Measurements from ENCODE around the gene HNRNPF.
A peak's percentile ranks its signal among the peaks of the same experiment; 100 is the strongest.

Gene HNRNPF

DNA sequence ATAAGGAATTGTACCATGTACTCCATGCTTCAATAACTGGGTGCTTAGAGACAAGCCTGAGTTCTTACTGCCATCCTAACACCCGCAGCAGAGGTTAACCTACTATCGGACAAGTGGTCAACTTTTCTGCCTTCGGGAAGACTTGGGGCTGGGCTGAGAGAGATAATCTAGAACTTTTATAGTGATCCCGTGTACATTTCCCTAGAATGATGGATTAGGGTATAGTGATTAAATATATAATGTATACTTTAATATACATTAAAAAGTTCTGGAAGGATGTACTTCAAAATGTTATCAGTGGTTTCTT is 12.2 kb upstream of the HNRNPF start:
- no peak for DNase-seq (ENCODE audit: low read depth in 2 of 2)

GRCh38 chr10:43420369-43421200 is 11.6 kb upstream of the HNRNPF start:
- peak; percentile 65 to 72 for DNase-seq (ENCODE audit: low read depth in 2 of 2)

GRCh38 chr10:43419997-43420368 is 11.0 kb upstream of the HNRNPF start:
- no peak for DNase-seq (ENCODE audit: low read depth in 2 of 2)

- DNase-seq (ENCODE audit: low read depth in 2 of 2), result no peak
Observed at GRCh38 chr10:43417950-43418768, 9.2 kb upstream of the HNRNPF start.

DNA sequence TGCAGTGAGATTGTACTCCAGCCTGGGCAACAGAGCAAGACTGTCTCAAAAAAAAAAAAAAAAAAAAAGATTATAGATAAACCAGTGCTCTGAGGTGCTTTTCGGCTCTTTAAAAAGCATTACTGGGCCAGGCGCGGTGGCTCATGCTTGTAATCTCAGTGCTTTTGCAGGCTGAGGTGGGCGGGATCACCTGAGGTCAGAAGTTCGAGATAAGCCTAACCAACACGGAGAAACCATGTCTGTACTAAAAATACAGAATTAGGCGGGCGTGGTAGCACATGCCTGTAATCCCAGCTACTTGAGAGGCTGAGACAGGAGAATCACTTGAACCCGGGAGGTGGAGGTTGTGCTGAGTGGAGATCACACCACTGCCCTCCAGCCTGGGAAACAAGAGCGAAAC is 6.6 kb upstream of the HNRNPF start:
- no peak for DNase-seq (ENCODE audit: low read depth in 2 of 2)

- DNase-seq (ENCODE audit: low read depth in 2 of 2), result no peak
Observed at GRCh38 chr10:43411536-43411935, 2.5 kb upstream of the HNRNPF start.

DNA sequence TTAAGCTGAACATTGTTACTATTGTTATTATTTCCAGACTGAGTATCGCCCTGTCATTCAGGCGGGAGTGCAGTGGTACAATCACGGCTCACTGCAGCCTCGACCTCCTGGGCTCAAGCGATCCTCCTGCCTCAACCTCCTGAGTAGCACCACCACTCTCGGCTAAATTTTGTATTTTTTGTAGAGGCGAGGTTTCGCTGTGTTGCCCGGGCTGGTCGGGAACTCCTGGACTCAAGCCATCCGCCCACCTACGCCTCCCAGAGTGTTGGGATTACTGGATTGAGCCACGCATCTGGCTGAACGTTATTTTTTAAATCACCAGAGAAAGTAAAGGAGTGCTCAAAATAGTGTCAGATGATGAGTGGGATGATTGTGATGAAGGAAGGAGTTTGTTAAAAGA is 1.4 kb upstream of the HNRNPF start:
- no peak for DNase-seq (ENCODE audit: low read depth in 2 of 2)

- DNase-seq (ENCODE audit: low read depth in 2 of 2), result peak in 1 of 2 donors; percentile 61
Observed at GRCh38 chr10:43409385-43410109, 561 bp upstream of the HNRNPF start.

DNA sequence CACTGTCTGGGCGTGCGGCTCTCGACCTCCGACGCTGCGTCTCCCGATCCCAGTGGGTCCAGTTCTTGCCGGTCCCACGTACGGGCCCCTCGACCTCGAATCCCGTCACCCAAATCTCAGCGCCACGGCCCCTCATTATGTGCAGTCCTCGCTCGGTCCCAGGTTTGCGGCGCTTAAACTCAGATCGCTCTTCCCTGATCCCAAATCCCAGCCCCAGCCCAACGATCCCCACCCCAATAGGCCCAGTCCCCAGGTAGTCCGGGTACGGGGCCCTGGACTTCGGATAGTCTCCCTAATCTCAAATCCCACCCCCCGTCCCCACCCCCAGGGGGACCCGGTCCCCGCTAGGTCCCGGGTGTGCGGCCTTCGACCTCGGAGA is 666 bp downstream of the HNRNPF start:
- DNase-seq (ENCODE audit: low read depth in 2 of 2), result no peak

- DNase-seq (ENCODE audit: low read depth in 2 of 2), result peak; percentile 78 to 83
Observed at GRCh38 chr10:43407576-43408330, 1.2 kb downstream of the HNRNPF start.

DNA sequence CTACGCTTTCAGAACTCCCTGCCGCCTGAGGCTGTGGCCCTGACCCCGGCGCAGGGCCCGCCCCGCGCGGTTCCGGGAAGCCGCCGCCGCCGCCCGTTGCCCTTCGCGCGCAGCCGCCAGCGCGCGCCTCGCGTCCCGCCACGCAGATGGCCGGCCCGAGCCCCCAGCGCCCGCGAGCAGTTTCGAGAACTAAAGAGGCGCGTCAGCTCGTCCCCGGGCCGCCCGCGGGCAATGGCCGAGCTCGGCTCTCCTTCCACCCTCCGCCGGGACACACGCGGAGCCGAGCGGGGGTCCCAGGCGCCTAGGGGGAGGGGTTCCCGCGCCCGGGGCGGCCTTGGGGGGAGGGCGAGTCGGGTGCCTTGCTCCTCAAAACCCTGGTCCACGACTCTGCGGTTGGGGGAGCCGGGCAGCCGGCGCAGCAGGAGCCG is 1.8 kb downstream of the HNRNPF start:
- DNase-seq (ENCODE audit: low read depth in 2 of 2), result no peak

GRCh38 chr10:43404704-43405084 is 4.3 kb downstream of the HNRNPF start:
- DNase-seq (ENCODE audit: low read depth in 2 of 2), result no peak

- DNase-seq (ENCODE audit: low read depth in 2 of 2), result no peak
Observed at GRCh38 chr10:43403911-43404703, 4.9 kb downstream of the HNRNPF start.

DNA sequence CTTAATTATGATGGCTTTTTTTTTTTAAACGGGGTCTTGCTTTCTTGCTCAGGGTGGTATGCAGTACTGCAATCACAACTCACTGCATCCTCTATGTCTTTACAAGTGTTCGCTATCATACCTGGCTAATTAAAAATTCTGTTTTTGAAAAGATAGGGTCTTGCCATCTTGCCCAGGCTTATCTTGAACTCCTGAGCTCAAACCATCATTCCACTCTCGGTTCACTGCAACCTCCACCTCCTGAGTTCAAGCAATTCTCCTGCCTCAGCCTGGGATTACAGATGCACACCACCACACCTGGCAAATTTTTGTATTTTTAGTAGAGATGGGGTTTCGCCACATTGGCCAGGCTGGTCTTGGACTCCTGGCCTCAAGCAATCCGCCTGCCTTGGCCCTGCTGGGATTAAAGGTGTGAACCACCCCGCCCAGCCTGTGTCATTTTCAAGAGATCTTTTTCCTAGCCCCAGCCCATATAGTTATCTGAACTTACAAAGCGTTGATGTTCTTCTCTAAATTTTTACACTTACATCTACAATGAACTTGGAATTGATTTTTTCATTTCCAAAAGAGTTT is 6.0 kb downstream of the HNRNPF start:
- DNase-seq (ENCODE audit: low read depth in 2 of 2), result no peak

DNA sequence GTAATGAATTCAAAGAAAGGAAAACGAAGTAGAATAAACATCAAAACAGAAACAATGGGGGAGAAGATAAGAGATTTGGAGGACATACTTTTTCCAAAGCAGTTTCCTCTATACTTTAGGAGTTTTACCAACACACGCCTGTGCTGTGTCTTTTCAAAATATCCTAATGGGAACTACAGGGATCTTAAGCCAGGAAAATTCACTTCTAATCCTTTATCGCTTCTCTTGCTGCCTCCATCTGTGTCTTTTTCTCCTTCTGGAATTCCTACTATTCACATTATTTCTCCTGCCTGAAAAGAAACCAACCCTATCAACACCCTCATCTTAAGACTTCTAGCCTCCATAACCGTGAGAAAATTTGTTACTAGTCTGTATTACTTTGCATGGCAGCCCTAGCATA is 6.8 kb downstream of the HNRNPF start:
- DNase-seq (ENCODE audit: low read depth in 2 of 2), result no peak

GRCh38 chr10:43401627-43402026 is 7.4 kb downstream of the HNRNPF start:
- DNase-seq (ENCODE audit: low read depth in 2 of 2), result no peak

DNA sequence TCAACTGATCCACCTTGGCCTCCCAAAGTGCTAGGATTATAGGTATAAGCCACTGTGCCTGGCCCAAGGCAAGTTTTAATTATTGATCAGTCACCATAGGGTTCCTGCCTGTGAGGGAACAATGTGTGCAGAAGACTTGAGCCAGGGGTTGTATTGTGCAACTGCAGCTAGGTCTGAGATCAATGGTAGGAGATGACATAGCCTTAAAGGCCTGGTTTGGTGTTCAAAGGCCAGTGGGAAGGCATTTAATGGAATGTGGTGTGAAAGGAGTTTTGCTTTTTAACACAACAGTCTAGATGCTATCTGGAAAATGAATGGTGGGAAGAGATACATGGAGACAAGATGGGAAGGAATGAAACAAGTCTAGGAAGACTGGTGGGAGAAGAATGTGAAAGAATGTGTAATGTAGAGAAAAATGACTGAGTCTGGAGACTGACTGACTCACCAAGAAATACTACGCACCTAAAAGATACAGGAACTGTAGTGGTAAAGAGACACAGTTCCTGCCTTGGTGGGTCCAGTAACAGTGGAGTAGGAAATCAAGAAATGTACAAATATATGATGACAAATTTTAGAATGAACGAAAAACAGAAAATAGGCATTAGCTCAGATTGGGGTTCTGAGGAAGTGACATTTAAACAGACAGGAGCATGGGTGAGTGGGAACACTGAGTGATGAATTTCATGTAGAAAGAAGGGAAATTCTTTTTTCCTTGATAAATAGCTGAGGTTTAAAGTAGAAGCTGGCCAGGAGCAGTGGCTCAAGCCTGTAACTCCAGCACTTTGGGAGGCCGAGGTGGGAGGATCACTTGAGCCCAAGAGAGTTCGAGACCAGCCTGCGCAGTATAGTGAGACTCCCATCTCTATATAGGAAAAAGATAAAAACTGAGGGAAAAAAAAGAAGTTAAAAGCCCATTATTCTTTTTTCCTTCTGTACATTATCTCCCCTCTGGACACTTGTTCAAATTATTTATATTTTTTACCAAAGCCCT is 9.4 kb downstream of the HNRNPF start:
- DNase-seq (ENCODE audit: low read depth in 2 of 2), result no peak

DNA sequence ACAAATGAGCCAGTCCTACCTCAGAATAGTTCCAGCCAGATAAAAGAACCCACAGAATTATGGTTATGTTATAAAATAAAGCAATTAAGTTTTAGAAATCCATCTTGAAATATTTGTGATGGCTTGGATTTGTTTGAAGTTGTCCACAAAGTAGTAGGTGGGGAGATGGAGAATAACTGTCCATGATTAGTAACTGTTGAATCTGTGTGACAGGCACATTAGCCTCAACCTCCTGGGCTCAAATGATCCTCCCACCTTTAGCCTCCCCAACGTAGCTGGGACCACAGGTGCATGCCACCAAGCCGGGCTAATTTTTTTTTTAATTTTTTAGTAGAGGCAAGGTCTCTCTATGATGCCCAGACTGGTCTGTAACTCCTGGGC is 10.1 kb downstream of the HNRNPF start:
- DNase-seq (ENCODE audit: low read depth in 2 of 2), result no peak

GRCh38 chr10:43396928-43397624 is 11.9 kb downstream of the HNRNPF start:
- peak in 1 of 2 donors; percentile 50 for DNase-seq (ENCODE audit: low read depth in 2 of 2)

Data from activated CD8-positive, alpha-beta memory T cell treated with anti-CD3 and anti-CD28 coated beads for 4 hours (primary cell).